GM15510 (cell line): ENCODE data around the gene CADPS.

ENCODE experiments used
- POLR2A ChIP-seq: IDR thresholded peaks from 3 replicates; pipeline ENCODE4 v1.6.1; 2011; ENCODE audit warnings: borderline replicate concordance; ENCODE audit not compliant: insufficient read length; ENCODE audit errors: extremely low read depth

CADPS gene

GRCh38 chr3:62370858-62371719 is 504.1 kb downstream of the CADPS start:
- no peak for TF ChIP-seq POLR2A

- TF ChIP-seq POLR2A: no peak
Observed at GRCh38 chr3:62370112-62370857, 504.9 kb downstream of the CADPS start.

GRCh38 chr3:62369476-62369743 is 505.8 kb downstream of the CADPS start:
- no peak for TF ChIP-seq POLR2A

GRCh38 chr3:62368705-62369475 is 506.3 kb downstream of the CADPS start:
- TF ChIP-seq POLR2A: no peak

- no peak for TF ChIP-seq POLR2A
Observed at GRCh38 chr3:62368290-62368704, 506.9 kb downstream of the CADPS start.

- no peak for TF ChIP-seq POLR2A
Observed at GRCh38 chr3:62367763-62368195, 507.4 kb downstream of the CADPS start.

- TF ChIP-seq POLR2A: no peak
Observed at GRCh38 chr3:62366126-62366484, 509.1 kb downstream of the CADPS start.

GRCh38 chr3:62365391-62366125 is 509.7 kb downstream of the CADPS start:
- TF ChIP-seq POLR2A: no peak

GRCh38 chr3:62364191-62364590 is 511.0 kb downstream of the CADPS start:
- TF ChIP-seq POLR2A: no peak

- TF ChIP-seq POLR2A: no peak
Observed at GRCh38 chr3:62363275-62363674, 511.9 kb downstream of the CADPS start.

- no peak for TF ChIP-seq POLR2A
Observed at GRCh38 chr3:62361824-62362223, 513.4 kb downstream of the CADPS start.

GRCh38 chr3:62361261-62361660 is 514.0 kb downstream of the CADPS start:
- no peak for TF ChIP-seq POLR2A

- no peak for TF ChIP-seq POLR2A
Observed at GRCh38 chr3:62359531-62359930, 515.7 kb downstream of the CADPS start.

GRCh38 chr3:62356356-62356755 is 518.9 kb downstream of the CADPS start:
- no peak for TF ChIP-seq POLR2A

- TF ChIP-seq POLR2A: no peak
Observed at GRCh38 chr3:62355703-62356102, 519.5 kb downstream of the CADPS start.
